Cardiac muscle cell (in vitro differentiated cells and primary cell): ENCODE results near the gene CT47A7. TPM values are rescaled to one million over a fixed set of nuclear protein-coding genes. Genes with fewer than 3 reads are reported as not detected.
A peak's percentile ranks its signal among the peaks of the same experiment; 100 is the strongest.
"Not testable (repeated sequence)": the region's sequence is repeated elsewhere in the genome, so short reads cannot be mapped to it uniquely, and the experiment has no call there.

Experiments used
- DNase-seq, 2 donors: peaks; one replicate each; pipeline versions ENCODE4 v3.0.0 to v3.0.0-alpha.2; 2010 to 2017; ENCODE audit warnings: low read depth in 1 of 2, low spot score in 1 of 2
- H3K27ac ChIP-seq: fragments of 200-600 bp; sonication (generic); 2 replicates; pipeline ENCODE4 v1.5.1; 2016
- H3K27me3 ChIP-seq: fragments of 200-600 bp; sonication (generic); 2 replicates; pipeline ENCODE4 v1.6.0; 2016; ENCODE audit warnings: control low read depth
- H3K36me3 ChIP-seq: fragments of 200-600 bp; sonication (generic); 2 replicates; pipeline ENCODE4 v1.5.1; 2016; ENCODE audit warnings: control low read depth
- H3K4me1 ChIP-seq: fragments of 200-600 bp; sonication (generic); 2 replicates; pipeline ENCODE4 v1.8.1; 2017; ENCODE audit warnings: low read depth, mild to moderate bottlenecking, mixed run types
- H3K4me3 ChIP-seq: fragments of 200-600 bp; sonication (generic); 2 replicates; pipeline ENCODE4 v1.5.1; 2016; ENCODE audit warnings: mild to moderate bottlenecking
- H3K9me3 ChIP-seq: fragments of 200-600 bp; sonication (generic); 2 replicates; pipeline ENCODE4 v1.5.1; 2017; ENCODE audit warnings: low read depth, mild to moderate bottlenecking, control low read depth
- CTCF ChIP-seq: IDR thresholded peaks from 2 replicates; pipeline ENCODE4 v1.5.1; 2012; ENCODE audit warnings: low read depth, mild to moderate bottlenecking, low read length
- polyA plus RNA-seq: library from polyadenylated mRNA; unstranded; fragments of >200 nt; fragmentation: Nextera tagmentation; extraction: Ambion mirVana; gene quantifications from 2 replicates; pipeline ENCODE4 v1.2.1, GENCODE V29; 2016
- total RNA-seq: library from RNA; depleted of rRNA; stranded (reverse); fragments of >200 nt; gene quantifications from 2 replicates; pipeline ENCODE4 v1.2.3, GENCODE V29; 2016

CT47A7 gene
- total RNA-seq (not detected in 2 replicates), polyA plus RNA-seq (not detected in 2 replicates)

- H3K27ac ChIP-seq, DNase-seq, H3K4me3 ChIP-seq, H3K27me3 ChIP-seq, H3K36me3 ChIP-seq, H3K9me3 ChIP-seq, H3K4me1 ChIP-seq: not testable (repeated sequence)
These were observed at the start of gene CT47A7 for GRCh38 chrX:120956500-120956899. Gene CT47A7, minus strand, starts transcription at chrX:120956600. Its CDS starts 255 bp downstream, at chrX:120956345.

GRCh38 chrX:121000589-121000988 is 44.2 kb upstream of the CT47A7 start:
- peak; percentile 36 for TF ChIP-seq CTCF
- peak in 1 of 2 donors; percentile 59 for DNase-seq
- H3K4me3 ChIP-seq: no peak overlapping the region

GRCh38 chrX:120999413-120999812 is 43.0 kb upstream of the CT47A7 start:
- Histone ChIP-seq H3K27me3 (no peaks in the 10 kb centered on the region), H3K9me3 (peaks cover 3% of the 10 kb centered on the region), H3K36me3 (no peaks in the 10 kb centered on the region), H3K4me1 (no peaks in the 10 kb centered on the region), H3K4me3 (no peak overlapping the region), H3K27ac (no peak overlapping the region)
- no peak for DNase-seq
- TF ChIP-seq CTCF: no peak

More at GRCh38 chrX:121000589-121000988, 44.2 kb upstream of the CT47A7 start:
- no peaks in the 10 kb centered on the region for H3K27me3 ChIP-seq
- H3K36me3 ChIP-seq: no peaks in the 10 kb centered on the region
- H3K9me3 ChIP-seq: peaks cover 3% of the 10 kb centered on the region
- no peaks in the 10 kb centered on the region for H3K4me1 ChIP-seq
- H3K27ac ChIP-seq: no peak overlapping the region

- not testable (repeated sequence) for H3K9me3 ChIP-seq, DNase-seq, H3K4me1 ChIP-seq, H3K27ac ChIP-seq, H3K36me3 ChIP-seq, H3K27me3 ChIP-seq, H3K4me3 ChIP-seq
These were observed 29.3 kb upstream of the CT47A7 start, which contains the start of gene CT47A1 for GRCh38 chrX:120985660-120986059. Gene CT47A1, minus strand, starts transcription at chrX:120985760. Its CDS starts 231 bp downstream, at chrX:120985529.

Other genes starting within 250 kb of the CT47A7 start
- gene CT47B1, start 80.7 kb downstream of the CT47A7 start, total RNA-seq: not detected in 2 replicates
- gene CT47B1, start 80.7 kb downstream of the CT47A7 start, polyA plus RNA-seq: not detected in 2 replicates
- gene CT47A11, start 19.4 kb downstream of the CT47A7 start, total RNA-seq: not detected in 2 replicates
- not detected in 2 replicates for gene CT47A11, start 19.4 kb downstream of the CT47A7 start, polyA plus RNA-seq
- gene CT47A10, start 14.6 kb downstream of the CT47A7 start, total RNA-seq: not detected in 2 replicates
- gene CT47A10, start 14.6 kb downstream of the CT47A7 start, polyA plus RNA-seq: not detected in 2 replicates
- gene CT47A9, start 9.7 kb downstream of the CT47A7 start, total RNA-seq: not detected in 2 replicates
- gene CT47A9, start 9.7 kb downstream of the CT47A7 start, polyA plus RNA-seq: not detected in 2 replicates
- not detected in 2 replicates for gene CT47A8, start 4.9 kb downstream of the CT47A7 start, total RNA-seq
- gene CT47A8, start 4.9 kb downstream of the CT47A7 start, polyA plus RNA-seq: not detected in 2 replicates
- gene CT47A6, start 4.9 kb upstream of the CT47A7 start, total RNA-seq: not detected in 2 replicates
- not detected in 2 replicates for gene CT47A6, start 4.9 kb upstream of the CT47A7 start, polyA plus RNA-seq
- gene CT47A5, start 9.7 kb upstream of the CT47A7 start, total RNA-seq: not detected in 2 replicates
- gene CT47A5, start 9.7 kb upstream of the CT47A7 start, polyA plus RNA-seq: not detected in 2 replicates
- gene CT47A4, start 14.6 kb upstream of the CT47A7 start, total RNA-seq: not detected in 2 replicates
- not detected in 2 replicates for gene CT47A4, start 14.6 kb upstream of the CT47A7 start, polyA plus RNA-seq
- gene CT47A3, start 19.5 kb upstream of the CT47A7 start, total RNA-seq: not detected in 2 replicates
- not detected in 2 replicates for gene CT47A3, start 19.5 kb upstream of the CT47A7 start, polyA plus RNA-seq
- gene CT47A2, start 24.3 kb upstream of the CT47A7 start, total RNA-seq: not detected in 2 replicates
- gene CT47A2, start 24.3 kb upstream of the CT47A7 start, polyA plus RNA-seq: not detected in 2 replicates
- gene CT47A1, start 29.2 kb upstream of the CT47A7 start, total RNA-seq: not detected in 2 replicates
- gene CT47A1, start 29.2 kb upstream of the CT47A7 start, polyA plus RNA-seq: not detected in 2 replicates
- 0.14 and 0.18 TPM in 2 replicates for gene GLUD2, start 91.0 kb upstream of the CT47A7 start, total RNA-seq
- gene GLUD2, start 91.0 kb upstream of the CT47A7 start, polyA plus RNA-seq: 0.09 and 0.24 TPM in 2 replicates